K562 (cell line): Measurements from ENCODE around the gene SMAD7. TPM values are rescaled to one million over a fixed set of nuclear protein-coding genes. Genes with fewer than 3 reads are reported as not detected.
A peak's percentile ranks its signal among the peaks of the same experiment; 100 is the strongest.

ENCODE experiments used
- ADNP ChIP-seq: fragments of 200-800 bp; sonication (Bioruptor generic); IDR thresholded peaks from 2 replicates; pipeline ENCODE4 v1.6.1; 2016; ENCODE audit warnings: missing genetic modification characterization, missing compliant biosample characterization
- BCLAF1 ChIP-seq, 2 experiments: fragments of 450-650 bp in 1 of 2; IDR thresholded peaks; 2 replicates each; pipeline ENCODE4 v1.6.1; 2011 to 2017; ENCODE audit warnings: low read depth in 2 of 2, antibody characterized with exemption in 1 of 2, borderline replicate concordance in 1 of 2, low read length in 1 of 2, mild to moderate bottlenecking in 1 of 2, mixed read lengths in 1 of 2; ENCODE audit not compliant: control insufficient read depth in 1 of 2
- CREM ChIP-seq: IDR thresholded peaks from 2 replicates; pipeline ENCODE4 v1.6.1; 2014; ENCODE audit warnings: antibody characterized with exemption, low read depth
- CXXC5 ChIP-seq: fragments of 250-450 bp; sonication (Bioruptor Pico); IDR thresholded peaks from 2 replicates; pipeline ENCODE4 v1.8.0; 2022; ENCODE audit warnings: inconsistent platforms, mild to moderate bottlenecking, moderate library complexity
- ETS1 ChIP-seq: conservative IDR thresholded peaks from 2 replicates; pipeline ENCODE4 v1.6.1; 2011; ENCODE audit warnings: low read depth, mild to moderate bottlenecking, low read length; ENCODE audit not compliant: control insufficient read depth
- GABPB2 ChIP-seq: fragments of 250-450 bp; sonication (Bioruptor Pico); conservative IDR thresholded peaks from 2 replicates; pipeline ENCODE4 v1.5.1; 2021; ENCODE audit warnings: mild to moderate bottlenecking
- MBD1 ChIP-seq: fragments of 250-450 bp; sonication (Bioruptor Pico); IDR thresholded peaks from 2 replicates; pipeline ENCODE4 v1.8.0; 2022; ENCODE audit warnings: inconsistent platforms
- MTF1 ChIP-seq: fragments of 250-450 bp; sonication (Bioruptor Pico); IDR thresholded peaks from 2 replicates; pipeline ENCODE4 v1.9.0; 2021; ENCODE audit warnings: moderate library complexity, mild to moderate bottlenecking, inconsistent platforms, borderline replicate concordance
- PHF20 ChIP-seq: fragments of 450-650 bp; IDR thresholded peaks from 2 replicates; pipeline ENCODE4 v1.6.1; 2018; ENCODE audit not compliant: partially characterized antibody
- SMARCA4 ChIP-seq: fragments of 450-650 bp; IDR thresholded peaks from 2 replicates; pipeline ENCODE4 v1.6.1; 2016
- THAP7 ChIP-seq: fragments of 250-450 bp; sonication (Bioruptor Pico); IDR thresholded peaks from 2 replicates; pipeline ENCODE4 v1.5.0; 2021
- XRCC5 ChIP-seq: fragments of 200-400 bp; formaldehyde crosslinking; IDR thresholded peaks from 2 replicates; pipeline ENCODE4 v1.6.1; 2017; ENCODE audit warnings: low read depth, mild to moderate bottlenecking, low read length
- ZBTB17 ChIP-seq: fragments of 450-650 bp; formaldehyde crosslinking; IDR thresholded peaks from 2 replicates; pipeline ENCODE4 v1.4.0; 2020; ENCODE audit warnings: mild to moderate bottlenecking
- ZNF121 ChIP-seq: sonication (generic); formaldehyde crosslinking; conservative IDR thresholded peaks from 2 replicates; pipeline ENCODE4 v1.8.0; 2022; ENCODE audit warnings: missing genetic modification reagents
- ZNF143 ChIP-seq: sonication (generic); formaldehyde crosslinking; IDR thresholded peaks from 2 replicates; pipeline ENCODE4 v1.9.0; 2022; ENCODE audit warnings: mild to moderate bottlenecking, missing genetic modification reagents
- ZNF561 ChIP-seq: fragments of 450-650 bp; formaldehyde crosslinking; conservative IDR thresholded peaks from 2 replicates; pipeline ENCODE4 v1.4.0; 2020; ENCODE audit warnings: mild to moderate bottlenecking, moderate library complexity
- ZNF609 ChIP-seq: sonication (generic); formaldehyde crosslinking; IDR thresholded peaks from 2 replicates; pipeline ENCODE4 v1.8.1; 2023; ENCODE audit warnings: missing genetic modification reagents, mild to moderate bottlenecking, borderline replicate concordance
- polyA plus RNA-seq, 8 experiments: library from polyadenylated mRNA; depleted of rRNA in 4 of 8; stranded (reverse) in 5 of 8; unstranded in 3 of 8; fragments of >200 nt; fragmentation: Nextera tagmentation in 2 of 8; fragmentation: Illumina TruSeq in 1 of 8; extraction: Ambion mirVana in 2 of 8; extraction: Trizol in 1 of 8; gene quantifications; 2 replicates each; pipeline versions ENCODE4 v1.2.1 to v1.2.3, GENCODE V29; 2011 to 2014; ENCODE audit warnings: inconsistent platforms in 1 of 8, missing spikeins in 1 of 8
- total RNA-seq, 7 experiments: library from RNA; depleted of rRNA in 6 of 7; stranded (reverse); fragments of >200 nt in 6 of 7; fragmentation: Illumina TruSeq in 2 of 7; extraction: Trizol in 2 of 7; gene quantifications; 2 replicates each; pipeline versions ENCODE4 v1.2.1 to v1.2.3, GENCODE V29; 2011 to 2021; ENCODE audit warnings: low replicate concordance in 1 of 7

SMAD7 gene
- total and polyA plus RNA-seq, 9 of the 15 experiments (the other 6 are each of a cell fraction or from before 2014, with no cell fraction given): 0.13 to 3.0 (median 1.6) TPM

GRCh38 chr18:48896326-48896874 is 54.4 kb downstream of the SMAD7 start (continued):
- TF ChIP-seq ETS1 (no peak), THAP7 (CRISPR knock-in tag) (no peak), CXXC5 (CRISPR knock-in tag) (no peak), MBD1 (CRISPR knock-in tag) (no peak), MTF1 (no peak), ZBTB17 (no peak), ZNF121 (CRISPR knock-in tag) (peak; percentile 36; the same call in 1 of the 2 replicates), ZNF561 (no peak), GABPB2 (CRISPR knock-in tag) (no peak), CREM (no peak), ZNF143 (CRISPR knock-in tag) (no peak), SMARCA4 (no peak), ADNP (peak; percentile 94), ZNF609 (CRISPR knock-in tag) (peak; percentile 22; the same call in 1 of the 2 replicates), PHF20 (peak; percentile 19), XRCC5 (no peak), BCLAF1 (IDR thresholded peaks at IDR 0.05; ENCODE audit: borderline replicate concordance in 1 of 2, control insufficient read depth in 1 of 2, low read depth in 2 of 2, low read length in 1 of 2) (no peak)
